ENCODE data around the gene ZNF316.

GRCh38 chr7:6658618-6659345, 21.7 kb downstream of the ZNF316 start:
- TF ChIP-seq GABPA (IDR thresholded peaks at IDR 0.05; ENCODE audit: low read depth): no peak
- TF ChIP-seq, protein P1, sequence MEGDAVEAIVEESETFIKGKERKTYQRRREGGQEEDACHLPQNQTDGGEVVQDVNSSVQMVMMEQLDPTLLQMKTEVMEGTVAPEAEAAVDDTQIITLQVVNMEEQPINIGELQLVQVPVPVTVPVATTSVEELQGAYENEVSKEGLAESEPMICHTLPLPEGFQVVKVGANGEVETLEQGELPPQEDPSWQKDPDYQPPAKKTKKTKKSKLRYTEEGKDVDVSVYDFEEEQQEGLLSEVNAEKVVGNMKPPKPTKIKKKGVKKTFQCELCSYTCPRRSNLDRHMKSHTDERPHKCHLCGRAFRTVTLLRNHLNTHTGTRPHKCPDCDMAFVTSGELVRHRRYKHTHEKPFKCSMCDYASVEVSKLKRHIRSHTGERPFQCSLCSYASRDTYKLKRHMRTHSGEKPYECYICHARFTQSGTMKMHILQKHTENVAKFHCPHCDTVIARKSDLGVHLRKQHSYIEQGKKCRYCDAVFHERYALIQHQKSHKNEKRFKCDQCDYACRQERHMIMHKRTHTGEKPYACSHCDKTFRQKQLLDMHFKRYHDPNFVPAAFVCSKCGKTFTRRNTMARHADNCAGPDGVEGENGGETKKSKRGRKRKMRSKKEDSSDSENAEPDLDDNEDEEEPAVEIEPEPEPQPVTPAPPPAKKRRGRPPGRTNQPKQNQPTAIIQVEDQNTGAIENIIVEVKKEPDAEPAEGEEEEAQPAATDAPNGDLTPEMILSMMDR (IDR thresholded peaks at IDR 0.05 in 2 of 3, conservative IDR thresholded peaks at IDR 0.05 in 1 of 3; ENCODE audit: control insufficient read depth in 2 of 3, extremely low read depth in 1 of 3, insufficient read depth in 1 of 3, low read depth in 3 of 3, low read length in 3 of 3): no peak
- TF ChIP-seq EZH2 (IDR thresholded peaks at IDR 0.05; ENCODE audit: borderline replicate concordance, control insufficient read depth, low read depth, low read length): no peak
- TF ChIP-seq RAD21 (IDR thresholded peaks at IDR 0.05; ENCODE audit: insufficient read depth, low read depth, low read length): no peak
- TF ChIP-seq ZSCAN29 (IDR thresholded peaks at IDR 0.05): no peak
- TF ChIP-seq ZBTB33 (IDR thresholded peaks at IDR 0.05): no peak
- no peak for TF ChIP-seq PML (IDR thresholded peaks at IDR 0.05; ENCODE audit: low read length)
- TF ChIP-seq FOXK2 (IDR thresholded peaks at IDR 0.05): no peak
- no peak for TF ChIP-seq ZNF274 (IDR thresholded peaks at IDR 0.05; ENCODE audit: insufficient read depth, insufficient read length)
- no peak for TF ChIP-seq POLR2A (IDR thresholded peaks at IDR 0.05; ENCODE audit: low read depth, low read length)
- TF ChIP-seq SP1 (IDR thresholded peaks at IDR 0.05; ENCODE audit: low read depth, low read length): no peak
- TF ChIP-seq CBX3 (IDR thresholded peaks at IDR 0.05; ENCODE audit: borderline replicate concordance, low read depth): no peak
- no peak for TF ChIP-seq HDAC6 (IDR thresholded peaks at IDR 0.05; ENCODE audit: unreplicated experiment)
- no peak for TF ChIP-seq NKRF (conservative IDR thresholded peaks at IDR 0.05)
